Hepatocyte (in vitro differentiated cells): ENCODE data around the gene SMARCD3. TPM values are rescaled to one million over a fixed set of nuclear protein-coding genes. Genes with fewer than 3 reads are reported as not detected.

ENCODE experiments used
- DNase-seq: peaks from one replicate; pipeline ENCODE4 v3.0.0-alpha.2; 2016; ENCODE audit warnings: low spot score
- H2AFZ ChIP-seq: fragments of 200-600 bp; sonication (generic); 2 replicates; pipeline ENCODE4 v1.6.0; 2016; ENCODE audit warnings: antibody characterized with exemption, mild to moderate bottlenecking
- H3K27ac ChIP-seq: fragments of 200-600 bp; sonication (generic); 2 replicates; pipeline ENCODE4 v1.5.1; 2016; ENCODE audit warnings: mild to moderate bottlenecking
- H3K27me3 ChIP-seq: fragments of 200-600 bp; sonication (generic); 2 replicates; pipeline ENCODE4 v1.6.1; 2016
- H3K36me3 ChIP-seq: fragments of 200-600 bp; sonication (generic); replicated peaks from 2 replicates; pipeline ENCODE4 v1.5.1; 2016; ENCODE audit warnings: low read depth; ENCODE audit not compliant: insufficient read depth
- H3K4me1 ChIP-seq: fragments of 200-600 bp; sonication (generic); 2 replicates; pipeline ENCODE4 v1.5.1; 2016; ENCODE audit warnings: mild to moderate bottlenecking, moderate library complexity; ENCODE audit not compliant: insufficient read depth
- H3K4me2 ChIP-seq: fragments of 200-600 bp; sonication (generic); 2 replicates; pipeline ENCODE4 v1.6.0; 2016
- H3K4me3 ChIP-seq: fragments of 200-600 bp; sonication (generic); 2 replicates; pipeline ENCODE4 v1.5.1; 2016; ENCODE audit warnings: mild to moderate bottlenecking
- H3K79me2 ChIP-seq: fragments of 200-600 bp; sonication (generic); 2 replicates; pipeline ENCODE4 v1.6.0; 2017; ENCODE audit warnings: mild to moderate bottlenecking
- H3K9me2 ChIP-seq: fragments of 200-600 bp; sonication (generic); replicated peaks from 2 replicates; pipeline ENCODE4 v1.6.0; 2017; ENCODE audit warnings: mild to moderate bottlenecking; ENCODE audit not compliant: insufficient read depth
- H3K9me3 ChIP-seq: fragments of 200-600 bp; sonication (generic); 2 replicates; pipeline ENCODE4 v1.5.1; 2016; ENCODE audit warnings: low read depth, mild to moderate bottlenecking
- H4K20me1 ChIP-seq: fragments of 200-600 bp; sonication (generic); 2 replicates; pipeline ENCODE4 v1.6.0; 2016; ENCODE audit warnings: mild to moderate bottlenecking; ENCODE audit not compliant: insufficient read depth, poor library complexity, severe bottlenecking
- EZH2 ChIP-seq: fragments of 200-600 bp; sonication (generic); IDR thresholded peaks from 2 replicates; pipeline ENCODE4 v1.6.1; 2016; ENCODE audit warnings: antibody characterized with exemption, mild to moderate bottlenecking, borderline replicate concordance
- EZH2phosphoT487 ChIP-seq: fragments of 200-600 bp; sonication (generic); IDR thresholded peaks from one replicate; pipeline ENCODE4 v1.6.1; 2018; ENCODE audit warnings: antibody characterized with exemption, mild to moderate bottlenecking, low read depth, moderate library complexity; ENCODE audit not compliant: unreplicated experiment, severe bottlenecking
- WGBS: methylation state at CpG from one replicate; pipeline ENCODE4 v1.1.6; 2016; ENCODE audit warnings: low lambda C conversion rate; ENCODE audit errors: missing lambda C conversion rate; 5-methylcytosine and 5-hydroxymethylcytosine counted together
- polyA plus RNA-seq: library from polyadenylated mRNA; unstranded; fragments of >200 nt; fragmentation: Nextera tagmentation; extraction: Ambion mirVana; gene quantifications from 2 replicates; pipeline ENCODE4 v1.2.1, GENCODE V29; 2016
- total RNA-seq: library from RNA; depleted of rRNA; stranded (reverse); fragments of >200 nt; gene quantifications from 2 replicates; pipeline ENCODE4 v1.2.3, GENCODE V29; 2014
- TF ChIP-seq, protein P1 (sequence below): fragments of 200-600 bp; sonication (generic); IDR thresholded peaks from 2 replicates; pipeline ENCODE4 v1.5.1; 2016; ENCODE audit warnings: antibody characterized with exemption, mild to moderate bottlenecking; ENCODE audit not compliant: poor library complexity

Gene SMARCD3
- total and polyA plus RNA-seq, 2 experiments from 2014 or later: 42.4 to 73.1 TPM

- Histone ChIP-seq H2AFZ (no peak overlapping the region), H4K20me1 (no peaks in the 10 kb centered on the region), H3K4me3 (no peak overlapping the region), H3K4me1 (peaks cover 23% of the 10 kb centered on the region), H3K27me3 (peaks cover under 1% of the 10 kb centered on the region), H3K79me2 (peaks cover 7% of the 10 kb centered on the region), H3K4me2 (no peak overlapping the region), H3K9me2 (no peaks in the 10 kb centered on the region), H3K27ac (no peak overlapping the region), H3K9me3 (no peaks in the 10 kb centered on the region), H3K36me3 (no peaks in the 10 kb centered on the region)
- DNase-seq: no peak
- 84% methylated on average over 7 of the region's 7 CpGs for WGBS
- TF ChIP-seq EZH2: no peak
- TF ChIP-seq, protein P1, sequence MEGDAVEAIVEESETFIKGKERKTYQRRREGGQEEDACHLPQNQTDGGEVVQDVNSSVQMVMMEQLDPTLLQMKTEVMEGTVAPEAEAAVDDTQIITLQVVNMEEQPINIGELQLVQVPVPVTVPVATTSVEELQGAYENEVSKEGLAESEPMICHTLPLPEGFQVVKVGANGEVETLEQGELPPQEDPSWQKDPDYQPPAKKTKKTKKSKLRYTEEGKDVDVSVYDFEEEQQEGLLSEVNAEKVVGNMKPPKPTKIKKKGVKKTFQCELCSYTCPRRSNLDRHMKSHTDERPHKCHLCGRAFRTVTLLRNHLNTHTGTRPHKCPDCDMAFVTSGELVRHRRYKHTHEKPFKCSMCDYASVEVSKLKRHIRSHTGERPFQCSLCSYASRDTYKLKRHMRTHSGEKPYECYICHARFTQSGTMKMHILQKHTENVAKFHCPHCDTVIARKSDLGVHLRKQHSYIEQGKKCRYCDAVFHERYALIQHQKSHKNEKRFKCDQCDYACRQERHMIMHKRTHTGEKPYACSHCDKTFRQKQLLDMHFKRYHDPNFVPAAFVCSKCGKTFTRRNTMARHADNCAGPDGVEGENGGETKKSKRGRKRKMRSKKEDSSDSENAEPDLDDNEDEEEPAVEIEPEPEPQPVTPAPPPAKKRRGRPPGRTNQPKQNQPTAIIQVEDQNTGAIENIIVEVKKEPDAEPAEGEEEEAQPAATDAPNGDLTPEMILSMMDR: no peak
- no peak for TF ChIP-seq EZH2phosphoT487
These were observed 6.9 kb upstream of the SMARCD3 start for GRCh38 chr7:151255390-151255789.

DNA sequence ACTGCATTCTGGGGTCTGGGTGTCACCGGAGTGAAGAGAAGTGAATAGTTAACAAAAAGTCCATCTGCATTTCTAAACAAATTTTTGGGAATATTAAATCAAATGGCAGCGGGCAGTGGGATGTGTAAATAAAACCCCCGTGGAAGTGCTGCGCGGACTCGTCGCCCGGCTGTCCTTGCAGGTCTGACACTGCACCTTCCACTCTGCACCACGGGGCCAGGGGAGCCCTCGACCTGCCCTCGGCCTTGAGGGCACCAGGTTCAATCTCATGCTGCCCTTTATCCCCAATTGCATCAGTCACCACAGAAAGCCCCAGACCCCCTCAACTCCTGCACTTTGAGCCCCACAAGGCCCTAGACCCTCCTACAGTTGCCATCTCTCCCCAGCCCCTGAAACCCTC lies 6.4 kb upstream of the SMARCD3 start:
- H3K4me3 ChIP-seq: no peak overlapping the region
- H3K9me2 ChIP-seq: no peaks in the 10 kb centered on the region
- no peak overlapping the region for H3K27ac ChIP-seq
- no peaks in the 10 kb centered on the region for H3K27me3 ChIP-seq
- DNase-seq: no peak
- no peaks in the 10 kb centered on the region for H3K36me3 ChIP-seq
- WGBS: 94% methylated on average over 10 of the region's 11 CpGs
- H3K79me2 ChIP-seq: peaks cover 10% of the 10 kb centered on the region
- H3K4me2 ChIP-seq: no peak overlapping the region
- H3K9me3 ChIP-seq: no peaks in the 10 kb centered on the region
- H4K20me1 ChIP-seq: no peaks in the 10 kb centered on the region
- no peak overlapping the region for H2AFZ ChIP-seq
- TF ChIP-seq, protein P1: no peak
- TF ChIP-seq EZH2 (no peak), EZH2phosphoT487 (no peak)
- H3K4me1 ChIP-seq: peaks cover 28% of the 10 kb centered on the region

GRCh38 chr7:151254316-151254715 lies 5.8 kb upstream of the SMARCD3 start:
- H3K27ac ChIP-seq: no peak overlapping the region
- no peak overlapping the region for H3K4me3 ChIP-seq
- H2AFZ ChIP-seq: no peak overlapping the region
- no peaks in the 10 kb centered on the region for H4K20me1 ChIP-seq
- H3K36me3 ChIP-seq: no peaks in the 10 kb centered on the region
- peaks cover 10% of the 10 kb centered on the region for H3K79me2 ChIP-seq
- no peaks in the 10 kb centered on the region for H3K9me2 ChIP-seq
- no peaks in the 10 kb centered on the region for H3K27me3 ChIP-seq
- H3K9me3 ChIP-seq: no peaks in the 10 kb centered on the region
- peaks cover 34% of the 10 kb centered on the region for H3K4me1 ChIP-seq
- DNase-seq: no peak
- TF ChIP-seq EZH2 (no peak), EZH2phosphoT487 (no peak)
- TF ChIP-seq, protein P1: no peak
- WGBS: 87% methylated on average over 7 of the region's 7 CpGs
- no peak overlapping the region for H3K4me2 ChIP-seq
